ENCODE measurements around the gene RHOT2.
A peak's percentile ranks its signal among the peaks of the same experiment; 100 is the strongest.

RHOT2 gene

DNA sequence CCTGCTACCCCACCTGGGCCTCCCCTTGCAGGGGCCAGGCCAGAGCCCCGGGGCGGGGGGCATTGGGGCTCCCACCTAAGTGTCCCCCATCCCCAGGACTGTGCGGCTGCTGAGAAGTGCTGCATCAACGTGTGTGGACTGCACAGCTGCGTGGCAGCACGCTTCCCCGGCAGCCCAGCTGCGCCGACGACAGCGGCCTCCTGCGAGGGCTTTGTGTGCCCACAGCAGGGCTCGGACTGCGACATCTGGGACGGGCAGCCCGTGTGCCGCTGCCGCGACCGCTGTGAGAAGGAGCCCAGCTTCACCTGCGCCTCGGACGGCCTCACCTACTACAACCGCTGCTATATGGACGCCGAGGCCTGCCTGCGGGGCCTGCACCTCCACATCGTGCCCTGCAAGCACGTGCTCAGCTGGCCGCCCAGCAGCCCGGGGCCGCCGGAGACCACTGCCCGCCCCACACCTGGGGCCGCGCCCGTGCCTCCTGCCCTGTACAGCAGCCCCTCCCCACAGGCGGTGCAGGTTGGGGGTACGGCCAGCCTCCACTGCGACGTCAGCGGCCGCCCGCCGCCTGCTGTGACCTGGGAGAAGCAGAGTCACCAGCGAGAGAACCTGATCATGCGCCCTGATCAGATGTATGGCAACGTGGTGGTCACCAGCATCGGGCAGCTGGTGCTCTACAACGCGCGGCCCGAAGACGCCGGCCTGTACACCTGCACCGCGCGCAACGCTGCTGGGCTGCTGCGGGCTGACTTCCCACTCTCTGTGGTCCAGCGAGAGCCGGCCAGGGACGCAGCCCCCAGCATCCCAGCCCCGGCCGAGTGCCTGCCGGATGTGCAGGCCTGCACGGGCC lies 35.2 kb upstream of the RHOT2 start:
- no peak for DNase-seq

DNA sequence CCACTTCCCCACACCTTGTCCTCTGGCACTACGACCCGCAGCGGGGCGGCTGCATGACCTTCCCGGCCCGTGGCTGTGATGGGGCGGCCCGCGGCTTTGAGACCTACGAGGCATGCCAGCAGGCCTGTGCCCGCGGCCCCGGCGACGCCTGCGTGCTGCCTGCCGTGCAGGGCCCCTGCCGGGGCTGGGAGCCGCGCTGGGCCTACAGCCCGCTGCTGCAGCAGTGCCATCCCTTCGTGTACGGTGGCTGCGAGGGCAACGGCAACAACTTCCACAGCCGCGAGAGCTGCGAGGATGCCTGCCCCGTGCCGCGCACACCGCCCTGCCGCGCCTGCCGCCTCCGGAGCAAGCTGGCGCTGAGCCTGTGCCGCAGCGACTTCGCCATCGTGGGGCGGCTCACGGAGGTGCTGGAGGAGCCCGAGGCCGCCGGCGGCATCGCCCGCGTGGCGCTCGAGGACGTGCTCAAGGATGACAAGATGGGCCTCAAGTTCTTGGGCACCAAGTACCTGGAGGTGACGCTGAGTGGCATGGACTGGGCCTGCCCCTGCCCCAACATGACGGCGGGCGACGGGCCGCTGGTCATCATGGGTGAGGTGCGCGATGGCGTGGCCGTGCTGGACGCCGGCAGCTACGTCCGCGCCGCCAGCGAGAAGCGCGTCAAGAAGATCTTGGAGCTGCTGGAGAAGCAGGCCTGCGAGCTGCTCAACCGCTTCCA lies 34.4 kb upstream of the RHOT2 start:
- DNase-seq: no peak

DNA sequence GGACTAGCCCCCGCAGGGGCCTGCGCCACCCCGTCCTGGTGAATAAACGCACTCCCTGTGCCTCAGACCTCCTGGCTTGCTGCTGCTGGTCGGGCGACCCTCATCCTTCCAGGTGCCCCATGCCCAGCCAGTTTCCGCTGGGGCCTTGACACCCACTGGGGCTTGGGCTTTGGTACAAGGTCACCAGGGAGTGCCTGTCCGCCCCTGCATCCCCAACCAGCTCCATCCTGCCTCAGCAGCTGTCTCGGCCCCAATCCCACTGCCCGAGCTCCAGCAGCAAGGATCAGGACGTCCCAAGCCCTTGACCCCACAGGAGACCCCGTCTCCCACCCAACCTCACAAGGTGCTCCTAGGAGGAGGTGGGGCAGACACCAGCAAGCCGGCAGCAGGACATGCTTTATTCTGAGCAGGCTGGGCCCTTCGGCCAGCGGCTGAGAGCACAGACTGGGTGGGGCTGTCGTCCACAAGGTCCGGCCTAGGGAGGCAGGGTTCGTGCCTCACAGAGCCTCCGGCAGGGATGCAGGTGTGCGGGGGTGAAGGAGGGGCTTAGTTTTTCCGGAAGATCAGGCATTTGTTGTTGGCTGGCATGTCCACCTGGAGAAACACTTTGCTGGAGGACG lies 33.8 kb upstream of the RHOT2 start:
- no peak for DNase-seq

DNA sequence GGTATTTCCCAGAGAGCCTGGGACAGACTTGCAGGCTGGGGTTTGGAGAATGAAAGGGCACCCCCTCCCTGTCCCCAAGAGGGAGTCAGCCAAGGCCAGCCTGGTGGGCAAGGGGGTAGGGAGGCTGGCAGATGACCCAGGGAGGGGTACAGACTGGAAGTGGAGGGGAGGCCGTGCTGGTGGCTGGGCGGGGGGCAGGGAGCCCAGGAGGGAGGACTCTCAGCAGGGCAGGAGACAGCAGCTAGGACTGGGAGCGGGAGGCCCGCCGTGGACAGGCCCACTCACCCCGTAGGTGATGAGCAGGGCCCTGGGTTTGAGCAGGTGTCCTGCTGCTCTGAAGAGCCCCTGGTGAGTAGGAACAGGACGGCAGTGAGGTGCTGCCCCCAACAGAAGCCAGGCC lies 32.9 kb upstream of the RHOT2 start:
- DNase-seq: no peak

- DNase-seq: no peak
Observed at GRCh38 chr16:635573-636205, 32.2 kb upstream of the RHOT2 start.

- peak; percentile 84 for DNase-seq
Observed at GRCh38 chr16:636206-637080, 31.5 kb upstream of the RHOT2 start, which contains the start of gene METTL26. TSS of gene METTL26 (minus strand) at chr16:636305. CDS start at chr16:636290, 15 bp downstream.

DNA sequence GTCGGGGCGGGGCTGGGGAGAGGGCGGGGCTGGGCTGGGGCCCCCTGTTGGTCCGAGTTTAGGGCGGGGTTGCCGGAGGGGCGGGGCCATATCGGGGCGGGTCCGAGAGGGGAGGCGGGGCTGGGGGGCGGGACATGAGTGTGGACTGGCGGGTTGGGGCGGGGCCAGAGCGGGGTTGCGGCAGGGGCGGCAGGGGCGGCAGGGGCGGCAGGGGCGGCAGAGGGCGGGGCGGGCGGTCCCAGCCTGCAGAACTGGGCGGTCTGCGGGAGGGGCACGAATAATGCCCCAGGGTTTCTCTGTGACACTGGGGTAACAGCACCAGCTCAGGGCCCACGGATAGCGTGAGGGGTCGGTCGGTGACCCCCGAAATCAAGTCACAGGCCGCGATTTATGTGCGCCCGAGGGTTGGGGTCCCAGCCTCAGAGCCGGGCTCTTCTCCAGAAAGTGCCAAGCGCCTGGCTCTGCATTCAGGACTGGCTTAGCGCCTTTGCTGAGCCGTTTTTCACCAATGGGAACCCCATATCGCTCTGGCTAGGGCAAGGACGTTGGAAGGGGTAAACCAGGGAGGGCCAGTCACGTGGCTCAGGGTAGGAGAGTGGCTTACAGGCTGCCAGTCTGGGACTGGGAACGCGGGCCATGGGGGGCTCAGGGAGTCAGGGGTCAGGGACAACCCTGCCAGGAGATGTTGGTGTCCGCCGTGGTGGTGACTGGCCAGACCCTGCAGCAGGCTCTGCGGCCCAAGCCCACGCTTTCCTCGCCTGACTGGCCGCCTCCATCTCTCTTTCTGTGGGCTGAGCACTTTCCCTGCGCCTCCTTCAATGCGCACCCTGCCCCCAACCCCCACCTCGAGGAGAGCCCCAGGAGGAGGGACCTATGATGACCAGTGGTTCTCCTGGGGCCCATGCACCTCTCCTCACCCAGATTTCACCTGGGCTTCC lies 30.6 kb upstream of the RHOT2 start:
- DNase-seq: no peak

DNA sequence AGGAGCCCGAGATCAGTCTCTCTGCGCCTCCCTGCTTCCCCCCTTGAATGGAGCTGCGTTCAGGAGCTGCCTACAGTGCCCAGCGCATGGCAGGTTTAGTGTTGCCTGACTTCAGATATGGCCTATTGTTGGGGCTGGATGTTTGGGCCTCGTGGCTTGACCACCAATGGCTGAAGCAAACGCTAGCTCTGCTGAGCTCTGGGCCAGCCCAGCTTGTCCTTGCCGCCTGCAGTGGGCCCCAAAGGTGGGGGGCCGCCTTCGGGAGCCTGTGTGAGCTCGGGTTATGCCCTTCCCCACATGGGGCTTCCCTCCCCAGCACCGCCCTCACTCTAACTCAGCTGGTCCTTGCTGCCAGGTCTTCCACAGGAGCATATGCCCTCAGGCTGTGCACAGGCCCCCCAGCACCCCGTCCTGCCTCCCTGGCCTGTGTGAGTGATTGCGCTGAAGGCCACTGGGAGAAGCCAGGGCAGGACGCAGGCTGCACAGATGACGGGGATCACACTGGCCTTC lies 29.8 kb upstream of the RHOT2 start:
- no peak for DNase-seq

- DNase-seq: no peak
Observed at GRCh38 chr16:638836-639235, 29.1 kb upstream of the RHOT2 start.

DNA sequence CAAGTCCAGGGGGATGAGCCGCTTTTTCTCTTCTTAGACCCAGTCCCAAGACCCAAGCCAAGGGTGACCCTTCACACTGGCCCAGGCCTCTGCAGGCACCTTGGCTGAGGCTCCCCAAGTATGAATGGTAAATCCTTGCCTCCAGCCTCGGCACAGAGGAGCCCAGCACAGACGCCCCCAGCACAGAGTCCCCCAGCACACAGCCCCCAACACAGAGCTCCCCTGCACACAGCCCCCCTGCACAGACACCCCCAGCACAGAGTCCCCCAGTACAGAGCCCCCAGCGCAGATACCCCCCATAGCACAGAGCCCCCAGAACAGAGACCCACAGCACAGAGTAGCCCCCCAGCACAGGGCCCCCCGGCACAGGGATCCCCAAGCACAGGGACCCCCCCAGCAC lies 27.3 kb upstream of the RHOT2 start:
- no peak for DNase-seq

DNA sequence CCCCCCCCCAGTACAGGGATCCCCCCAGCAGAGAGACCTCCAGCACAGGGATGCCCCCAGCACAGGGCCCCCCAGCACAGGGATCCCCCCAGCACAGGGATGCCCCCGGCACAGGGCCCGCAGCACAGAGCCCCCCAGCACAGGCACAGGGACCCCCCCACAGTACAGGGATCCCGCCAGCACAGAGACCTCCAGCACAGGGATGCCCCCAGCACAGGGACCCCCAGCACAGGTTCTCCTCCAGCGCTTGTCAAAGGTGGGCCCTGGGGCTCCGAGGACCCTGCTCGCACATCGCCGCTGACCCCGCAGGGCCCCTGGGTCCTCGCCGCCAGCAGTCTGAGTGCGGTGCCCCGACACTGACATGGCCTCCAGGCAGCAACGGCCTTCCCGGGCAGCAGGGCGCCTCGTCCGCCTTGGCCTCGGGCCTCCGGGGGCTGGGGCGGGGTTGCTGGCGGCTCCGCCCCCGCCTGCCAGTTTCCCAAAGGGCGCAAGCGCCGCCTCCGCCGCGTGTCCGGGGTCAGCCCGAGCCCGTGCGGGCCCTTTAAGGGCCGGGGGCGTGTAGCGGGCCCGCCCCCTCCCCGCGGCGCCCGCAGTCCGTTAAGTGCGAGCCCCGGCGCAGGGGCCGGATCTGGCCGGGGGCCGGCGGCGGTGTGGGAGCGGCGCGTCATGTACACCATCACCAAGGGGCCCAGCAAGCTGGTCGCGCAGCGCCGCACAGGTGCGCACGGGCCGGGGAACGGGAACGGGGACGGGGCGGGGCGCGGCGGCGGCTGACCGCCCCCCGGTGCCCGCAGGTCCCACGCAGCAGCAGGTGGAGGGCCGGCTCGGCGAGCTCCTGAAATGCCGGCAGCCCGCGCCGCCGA lies 26.4 kb upstream of the RHOT2 start, which contains the start of gene MCRIP2:
Gene MCRIP2 (plus strand): TSS at position 503 of the 863 bp plus-strand sequence. CDS start 164 bp downstream, at position 667.
- no peak for DNase-seq

DNA sequence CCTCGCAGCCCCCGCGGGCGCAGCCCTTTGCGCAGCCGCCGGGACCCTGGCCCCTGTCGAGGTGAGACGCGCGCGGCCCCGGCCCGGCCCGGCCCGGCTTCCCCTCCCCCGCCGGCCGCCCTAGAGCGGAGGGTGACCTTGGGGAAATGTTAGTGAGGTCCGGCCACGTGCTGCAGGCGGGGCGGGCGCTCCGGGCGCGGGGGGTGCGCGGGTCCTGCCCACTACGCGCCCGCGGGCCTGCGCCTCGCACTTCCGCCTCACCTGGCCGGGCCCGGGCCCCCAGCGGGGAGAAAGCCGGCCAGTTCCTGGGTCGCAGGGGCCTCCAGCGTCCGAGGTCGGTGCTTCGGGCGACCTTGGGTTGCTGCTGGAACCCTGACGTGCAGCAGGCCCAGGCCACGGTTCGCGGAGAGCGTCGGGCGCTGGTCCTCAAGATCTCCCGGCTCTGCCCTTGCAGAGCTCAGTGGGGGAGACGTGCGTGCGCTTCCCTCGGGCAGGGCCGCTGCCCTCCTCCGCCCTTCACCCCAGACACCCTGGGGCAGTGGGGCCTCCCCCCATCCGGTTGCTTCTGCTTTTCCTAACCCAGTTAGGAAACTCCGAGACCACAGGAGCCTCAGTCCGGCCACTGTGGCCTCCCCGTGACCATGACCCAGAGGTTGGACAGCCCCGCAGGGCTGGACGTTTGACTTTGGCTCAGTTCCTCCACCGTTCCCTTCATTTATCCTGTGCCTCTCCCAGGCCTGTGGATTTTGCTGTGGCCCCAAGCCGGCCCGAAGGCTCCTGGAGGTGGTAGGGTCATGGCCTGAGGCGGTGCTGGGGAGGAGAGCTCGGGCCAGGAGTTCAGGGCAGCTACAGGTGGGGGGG lies 25.5 kb upstream of the RHOT2 start:
- DNase-seq: no peak

GRCh38 chr16:643050-643368 lies 24.9 kb upstream of the RHOT2 start:
- DNase-seq: no peak

- DNase-seq: no peak
Observed at GRCh38 chr16:644556-644955, 23.4 kb upstream of the RHOT2 start.

DNA sequence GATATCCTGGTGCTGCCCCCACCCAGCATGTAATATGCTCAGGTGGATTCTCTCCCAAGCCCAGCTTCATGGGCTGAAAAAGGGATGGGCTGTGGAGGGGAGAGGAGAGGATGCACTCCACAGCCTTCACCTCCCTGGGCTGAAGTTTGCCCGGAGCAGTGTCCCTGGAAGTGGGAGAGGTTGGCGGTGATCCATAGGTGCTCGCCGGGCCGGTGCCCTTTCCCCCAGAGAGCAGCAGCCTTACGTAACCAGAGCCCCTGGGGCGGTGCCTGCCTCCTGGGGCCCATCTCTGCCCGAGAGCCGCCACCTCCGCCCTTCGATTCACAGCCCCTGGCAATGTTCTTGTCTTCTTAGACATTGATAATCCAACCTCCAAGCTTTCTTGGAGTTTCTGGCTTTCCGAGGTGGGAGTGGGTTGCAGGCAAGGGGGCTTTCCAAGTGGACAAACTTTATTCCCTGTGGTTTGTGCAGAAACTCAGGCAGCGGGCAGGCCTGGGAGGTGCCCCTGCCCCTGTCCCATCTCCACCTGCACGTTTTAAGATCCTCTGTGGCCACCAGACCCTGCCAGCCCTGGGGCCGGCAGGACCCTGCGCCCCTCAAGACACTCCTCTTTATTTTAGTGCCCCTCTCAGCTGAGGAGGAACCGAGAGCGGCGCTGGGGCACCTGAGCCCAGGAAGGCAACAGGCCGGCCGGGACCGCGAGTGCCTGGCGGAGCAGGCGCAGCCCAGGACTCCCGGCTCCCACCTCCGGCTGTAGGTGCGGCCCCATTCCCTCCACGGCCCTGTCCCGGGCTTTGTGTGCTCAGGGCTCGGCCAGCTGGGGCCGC lies 21.9 kb upstream of the RHOT2 start:
- no peak for DNase-seq

DNA sequence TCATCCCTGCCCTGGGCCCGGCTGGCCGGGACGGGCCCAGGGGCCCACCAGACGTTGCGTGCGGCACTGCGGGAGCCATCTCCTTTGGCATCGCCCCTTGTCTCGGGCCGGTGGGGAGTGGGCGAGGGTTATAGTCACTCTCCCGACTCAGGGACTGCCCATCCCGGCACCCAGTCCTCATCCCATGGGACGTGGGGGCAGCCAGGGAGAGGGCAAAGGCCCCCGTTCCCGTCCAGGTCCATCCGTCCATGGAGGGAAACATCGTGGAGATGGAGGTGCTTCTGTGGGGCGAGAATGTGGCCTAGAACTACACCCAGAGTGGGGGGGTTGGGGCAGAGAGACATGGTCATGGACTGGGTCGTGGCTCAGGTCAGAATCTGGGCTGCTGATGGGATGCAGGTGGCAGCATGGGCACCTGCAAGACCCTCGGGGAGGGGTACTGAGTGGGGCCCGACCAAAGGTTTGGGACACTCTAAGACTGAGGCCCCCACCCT lies 21.2 kb upstream of the RHOT2 start:
- no peak for DNase-seq

- DNase-seq: no peak
Observed at GRCh38 chr16:647173-647902, 20.6 kb upstream of the RHOT2 start.
